DND-41 (cell line): ENCODE data around the gene SAMSN1.

Experiments
- CTCF ChIP-seq: IDR thresholded peaks from 2 replicates; pipeline ENCODE4 v1.5.1; 2012; ENCODE audit warnings: borderline replicate concordance, low read length, moderate library complexity, mild to moderate bottlenecking; ENCODE audit not compliant: poor library complexity, severe bottlenecking; ENCODE audit errors: extremely low read depth
- EZH2 ChIP-seq: IDR thresholded peaks from 3 replicates; pipeline ENCODE4 v1.6.1; 2012; ENCODE audit warnings: borderline replicate concordance, low read depth, mild to moderate bottlenecking, moderate library complexity, low read length, inconsistent platforms; ENCODE audit not compliant: severe bottlenecking

GRCh38 chr21:14454016-14455009, 91.8 kb downstream of the SAMSN1 start:
- TF ChIP-seq CTCF (no peak), EZH2 (no peak)
